HG02623 (cell line): Measurements from ENCODE around the gene OTUB2.

Experiments
- ATAC-seq: cut with Tn5 transposase; IDR thresholded peaks from one replicate; pipeline ENCODE4 v1.9.1; 2021; ENCODE audit warnings: moderate library complexity; ENCODE audit not compliant: unreplicated experiment

OTUB2 gene

DNA sequence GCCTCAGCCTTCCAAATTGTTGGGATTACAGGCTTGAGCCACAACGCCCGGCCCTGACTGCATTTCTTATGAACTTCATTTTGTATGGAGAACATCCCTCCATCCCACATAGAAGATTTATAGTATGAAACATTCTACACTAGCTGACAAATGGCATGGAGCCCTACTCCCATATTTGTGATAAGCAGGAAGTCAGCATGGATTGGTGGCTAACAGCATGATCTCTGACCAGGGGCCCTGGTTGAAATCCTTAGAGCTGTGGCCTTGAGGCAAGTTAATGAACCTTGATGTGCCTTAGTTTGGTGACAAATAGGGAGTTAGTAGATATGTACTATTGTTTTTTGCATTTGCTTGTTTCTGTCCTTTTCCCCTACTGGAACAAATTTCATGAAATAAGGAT lies 67.3 kb downstream of the OTUB2 start:
- no peak for ATAC-seq

DNA sequence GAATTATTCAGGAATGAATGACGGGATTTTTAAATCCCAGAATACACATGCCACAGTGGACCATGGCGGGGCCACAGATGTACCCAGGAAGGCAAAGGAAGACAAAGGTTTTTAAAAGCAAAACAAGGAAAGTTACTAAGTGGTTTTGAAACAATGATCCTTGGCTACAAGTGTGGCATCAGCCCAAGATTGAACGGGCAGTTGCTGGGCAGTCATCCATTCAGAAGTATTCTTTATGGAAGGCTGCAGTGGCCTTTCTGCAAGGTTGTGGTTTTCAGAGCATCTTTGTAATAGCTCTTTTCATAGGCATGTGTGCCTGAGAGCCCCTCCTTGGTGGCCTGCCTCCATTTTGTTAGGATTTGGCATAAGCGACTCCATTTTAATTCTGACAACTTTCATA lies 71.0 kb downstream of the OTUB2 start:
- ATAC-seq, result no peak
